Measurements from ENCODE around the gene CTSD. TPM values are rescaled to one million over a fixed set of nuclear protein-coding genes. Genes with fewer than 3 reads are reported as not detected.

Gene CTSD
- total and polyA plus RNA-seq, 11 donors = 420 to 1,779 (median 722) TPM

- Histone ChIP-seq H3K9me3 (no peaks in the 10 kb centered on the region), H3K27ac (peak overlapping the region in 2 of 12 donors; percentile 5 to 28), H3K27me3 (peaks cover 0 to 13% (median 3%) of the 10 kb centered on the region in 9 donors), H3K4me1 (peaks cover 6 to 74% (median 40%) of the 10 kb centered on the region in 12 donors), H3K36me3 (peaks cover 0 to 24% (median 18%) of the 10 kb centered on the region in 9 donors), H3K4me3 (peak overlapping the region in 11 of 12 donors; percentile 1 to 53 (median 44))
- intact Hi-C loops (cut with DNase I) = loop anchor here in 1 of 10 donors (5.0 kb wide), 1 partner anchor 32 kb away; no protein-coding TSS in a partner anchor
- 25 to 35% (median 31%) methylated on average over 20 to 25 of the region's 25 CpGs for WGBS, 4 donors
- DNase-seq = no peak
- TF ChIP-seq POLR2A (IDR thresholded peaks at IDR 0.05) (no peak), CTCF (IDR thresholded peaks at IDR 0.05) (no peak)
- peak in 1 of 4 donors; percentile 1 for ATAC-seq
Measured at GRCh38 chr11:1749395-1750351, 14.1 kb downstream of the CTSD start.

DNA sequence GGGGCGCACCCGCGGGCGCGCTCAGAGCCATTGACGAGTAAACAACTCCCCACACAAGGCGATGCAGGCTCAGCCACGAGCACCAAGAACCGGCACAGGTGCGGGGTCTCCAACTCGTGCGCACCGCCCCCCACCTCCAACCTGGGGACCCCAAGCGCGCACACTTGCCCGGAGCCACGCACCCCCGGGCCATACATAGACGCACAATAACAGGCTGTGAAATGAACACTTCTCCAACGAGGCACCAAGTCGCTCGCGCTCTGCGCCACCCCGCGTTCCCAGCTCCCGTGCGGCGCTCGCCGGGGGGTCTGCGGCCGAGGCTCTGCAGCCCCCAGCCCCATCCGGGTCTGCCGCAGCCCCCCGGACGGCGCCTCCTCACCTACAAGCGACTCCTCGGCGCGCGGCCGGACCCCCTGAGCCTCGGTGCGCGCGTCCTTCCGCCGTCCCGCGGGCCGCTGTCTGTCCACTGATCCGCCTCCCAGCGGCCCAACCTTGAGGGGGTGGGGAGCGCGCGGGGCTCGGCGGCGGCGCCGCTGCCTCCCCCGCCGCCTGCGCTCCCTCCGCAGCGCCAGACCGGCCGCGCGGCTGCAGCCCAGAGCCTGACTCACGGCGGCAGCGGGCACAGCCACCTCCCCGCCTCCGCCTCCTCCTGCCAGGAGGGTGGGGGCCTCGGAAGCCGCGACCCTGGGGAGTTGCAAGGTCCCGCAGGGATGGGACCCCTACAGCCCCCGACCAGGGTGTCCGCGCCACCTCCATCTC lies 14.9 kb downstream of the CTSD start:
- intact Hi-C loops (cut with DNase I) = no loop called here
- Histone ChIP-seq H3K9me3 (no peaks in the 10 kb centered on the region), H3K4me3 (peak overlapping the region; percentile 1 to 53 (median 41)), H3K4me1 (peaks cover 6 to 70% (median 39%) of the 10 kb centered on the region in 12 donors), H3K36me3 (peaks cover 0 to 19% (median 15%) of the 10 kb centered on the region in 9 donors), H3K27ac (peak overlapping the region in 1 of 12 donors; percentile 37), H3K27me3 (peaks cover 0 to 13% (median 3%) of the 10 kb centered on the region in 9 donors)
- DNase-seq (no peak), ATAC-seq (peak in 2 of 4 donors; percentile 6 to 45)
- no peak for TF ChIP-seq CTCF (IDR thresholded peaks at IDR 0.05)
- TF ChIP-seq POLR2A (IDR thresholded peaks at IDR 0.05) = no peak
- 2 to 5% (median 2%) methylated on average over 7 to 84 of the region's 84 CpGs for WGBS, 4 donors

- ATAC-seq = peak in 1 of 4 donors; percentile 8
- 32 to 84% (median 38%) methylated on average over 19 to 72 of the region's 72 CpGs for WGBS, 4 donors
- H3K4me3 ChIP-seq = peak overlapping the region in 11 of 12 donors; percentile 5 to 53 (median 44)
- DNase-seq = peak in 1 of 5 donors; percentile 49
- no peak overlapping the region for H3K27ac ChIP-seq
- no peaks in the 10 kb centered on the region for H3K9me3 ChIP-seq
- peaks cover 0 to 11% (median 6%) of the 10 kb centered on the region in 9 donors for H3K36me3 ChIP-seq
- intact Hi-C loops (cut with DNase I) = no loop called here
- H3K27me3 ChIP-seq = peaks cover 0 to 13% (median 3%) of the 10 kb centered on the region in 9 donors
- TF ChIP-seq POLR2A (IDR thresholded peaks at IDR 0.05) = no peak
- TF ChIP-seq CTCF (IDR thresholded peaks at IDR 0.05) = no peak
- H3K4me1 ChIP-seq = peaks cover 6 to 62% (median 37%) of the 10 kb centered on the region in 12 donors
Measured at GRCh38 chr11:1747753-1748635, 15.7 kb downstream of the CTSD start.
